GM18508 (cell line): ENCODE results near the gene RCN2.
"Not testable (repeated sequence)": the region's sequence is repeated elsewhere in the genome, so short reads cannot be mapped to it uniquely, and the experiment has no call there.

Source experiments
- ATAC-seq: cut with Tn5 transposase; IDR thresholded peaks from one replicate; pipeline ENCODE4 v1.9.1; 2021; ENCODE audit warnings: moderate number of reproducible peaks; ENCODE audit not compliant: insufficient read depth, unreplicated experiment

The RCN2 gene

DNA sequence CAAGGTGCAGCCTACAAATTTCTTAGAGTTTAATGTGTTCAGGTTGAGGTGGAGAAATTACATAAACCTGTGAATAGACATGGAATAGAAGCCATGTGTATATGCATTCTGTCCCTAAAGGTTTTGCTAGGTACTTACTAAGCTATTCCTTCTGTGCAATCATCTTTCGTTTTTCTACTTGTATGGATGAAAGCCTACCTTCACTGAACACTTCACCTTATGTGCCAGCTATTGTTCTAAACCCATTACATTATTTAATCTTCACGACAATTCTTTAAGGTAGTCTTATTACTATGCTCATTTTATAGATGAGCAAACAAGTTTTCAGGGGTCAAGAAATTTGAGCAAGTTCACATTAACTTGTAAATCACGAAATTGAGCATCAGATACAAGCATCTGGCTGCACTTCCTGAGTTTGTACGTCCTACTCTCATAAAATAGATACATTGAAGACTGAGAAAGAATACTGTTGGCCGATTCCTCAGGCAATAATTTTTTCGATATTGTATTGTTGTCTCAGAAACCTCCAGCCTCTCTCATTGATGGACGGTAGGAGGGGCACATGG lies 635 bp upstream of the RCN2 start:
- ATAC-seq = no peak

DNA sequence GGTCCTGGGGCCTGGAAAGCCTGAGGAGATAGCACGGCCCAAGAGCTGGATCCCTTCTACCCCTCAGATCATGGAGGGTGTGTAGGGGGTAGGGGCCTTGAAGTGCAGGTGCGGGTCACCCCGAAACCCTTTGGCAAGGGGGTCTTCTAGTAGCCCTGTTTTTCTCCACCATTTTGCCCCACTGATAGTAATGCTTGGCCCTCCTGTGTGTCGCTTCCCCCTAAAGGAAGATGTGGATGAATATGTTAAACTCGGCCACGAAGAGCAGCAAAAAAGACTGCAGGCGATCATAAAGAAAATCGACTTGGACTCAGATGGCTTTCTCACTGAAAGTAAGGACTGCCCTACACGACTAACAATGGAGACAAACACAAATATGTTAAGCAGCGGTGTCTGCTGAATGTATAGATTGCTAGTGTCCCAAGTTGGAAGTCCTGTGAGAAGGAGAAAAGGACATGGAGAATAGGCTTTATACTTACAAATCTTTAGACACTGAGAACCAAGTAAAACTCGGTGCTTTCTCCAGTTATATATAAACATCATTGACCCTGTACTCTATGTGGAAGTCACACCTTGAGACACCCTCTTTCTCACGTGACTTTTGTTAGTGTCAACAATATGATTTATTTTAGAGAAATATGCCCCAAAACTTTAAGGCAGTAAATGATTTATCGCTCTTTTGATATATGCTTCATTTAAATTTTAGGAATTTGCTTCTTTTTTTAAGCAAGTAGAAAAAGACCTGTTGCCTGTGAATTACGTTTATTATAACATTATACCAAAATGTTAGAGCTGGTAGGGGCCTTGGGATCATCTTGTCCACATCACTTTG lies 802 bp downstream of the RCN2 start:
- ATAC-seq = no peak

DNA sequence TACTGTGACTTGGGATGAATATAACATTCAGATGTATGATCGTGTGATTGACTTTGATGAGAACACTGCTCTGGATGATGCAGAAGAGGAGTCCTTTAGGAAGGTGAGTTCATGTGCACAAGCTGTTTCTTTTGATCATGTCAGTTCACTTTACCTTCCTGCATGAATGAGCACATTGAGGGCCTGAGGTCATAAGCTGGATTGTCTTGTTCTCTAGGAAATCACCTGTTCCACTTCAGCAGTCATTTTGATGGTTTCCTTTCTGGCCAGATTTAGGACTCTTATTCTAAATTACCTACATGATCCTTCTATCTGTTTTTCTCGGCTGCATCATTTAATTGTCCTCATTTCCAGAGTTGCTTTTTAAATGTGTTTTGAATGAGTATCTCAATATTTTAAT lies 4.1 kb downstream of the RCN2 start:
- ATAC-seq = no peak

DNA sequence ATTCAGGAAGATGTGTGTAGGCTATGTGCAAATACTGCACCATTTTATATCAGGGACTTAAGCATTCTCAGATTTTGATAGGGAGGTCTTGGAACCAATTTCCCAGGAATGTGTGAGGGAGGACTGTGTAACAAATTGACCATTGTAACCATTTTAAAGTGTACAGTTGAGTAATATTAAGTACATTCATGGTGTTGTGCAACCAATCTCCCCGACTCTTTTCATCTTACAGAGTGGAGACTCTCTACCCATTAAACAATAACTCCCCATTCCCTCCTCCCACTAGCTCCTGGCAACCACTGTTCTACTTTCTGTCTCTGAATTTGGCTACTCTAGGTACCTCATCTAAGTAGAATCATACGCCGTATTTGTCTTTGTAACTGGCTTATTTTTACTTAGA lies 5.1 kb downstream of the RCN2 start:
- no peak for ATAC-seq

DNA sequence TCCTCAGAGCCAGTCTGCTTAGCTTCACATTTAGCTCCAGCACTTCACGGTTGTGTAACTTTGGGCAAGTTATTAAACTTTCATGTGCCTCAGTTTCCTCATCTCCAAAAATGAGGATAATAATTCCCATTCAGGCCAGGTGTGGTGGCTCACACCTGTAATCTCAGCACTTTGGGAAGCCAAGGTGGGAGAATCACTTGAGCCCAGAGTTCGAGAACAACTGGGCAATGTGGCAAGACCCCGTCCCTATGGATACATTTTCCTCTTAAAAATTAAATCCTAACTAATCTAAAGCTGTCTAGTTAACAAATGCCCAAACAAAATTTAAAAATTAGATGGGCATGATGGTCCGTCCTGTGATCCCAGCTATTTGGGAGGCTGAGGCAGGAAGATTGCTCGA lies 7.2 kb downstream of the RCN2 start:
- ATAC-seq = no peak

DNA sequence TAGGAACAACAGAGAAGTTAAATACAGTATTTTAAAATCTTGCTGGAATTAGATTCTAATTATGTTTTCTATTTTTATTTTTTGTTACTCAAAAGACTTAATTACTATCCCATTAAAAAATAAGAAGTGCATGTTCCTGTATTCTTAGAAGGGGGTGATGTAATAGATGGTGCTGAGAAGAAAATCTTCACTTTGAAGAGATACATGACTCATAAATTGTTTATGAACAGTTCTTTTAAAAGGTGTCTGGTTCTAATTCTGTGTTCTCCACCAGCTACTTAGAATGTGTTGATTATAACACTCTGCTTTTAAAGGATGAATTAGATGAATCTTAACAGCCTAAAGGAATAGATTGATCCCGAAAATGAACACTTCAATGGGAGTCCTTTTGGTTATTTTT lies 8.2 kb downstream of the RCN2 start:
- no peak for ATAC-seq

DNA sequence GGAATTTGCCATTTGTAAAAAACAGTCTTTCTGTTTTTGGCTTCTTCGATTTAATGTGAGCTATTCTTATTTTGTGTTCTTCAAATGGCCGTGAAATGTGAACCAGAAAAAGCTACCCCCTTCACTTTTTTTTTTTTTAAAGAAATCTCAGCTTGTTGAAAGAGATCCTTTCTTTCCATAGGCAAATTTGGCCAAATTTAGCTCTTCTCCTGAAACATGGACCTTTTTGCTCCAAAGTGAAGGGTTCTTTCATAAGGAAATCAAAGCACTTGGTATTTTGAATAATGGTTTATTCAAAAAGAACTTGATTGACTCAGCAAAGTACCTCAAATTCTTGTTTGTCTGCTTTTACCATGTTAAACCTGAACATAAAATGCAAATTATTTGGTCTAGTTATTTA lies 10.1 kb downstream of the RCN2 start:
- no peak for ATAC-seq

DNA sequence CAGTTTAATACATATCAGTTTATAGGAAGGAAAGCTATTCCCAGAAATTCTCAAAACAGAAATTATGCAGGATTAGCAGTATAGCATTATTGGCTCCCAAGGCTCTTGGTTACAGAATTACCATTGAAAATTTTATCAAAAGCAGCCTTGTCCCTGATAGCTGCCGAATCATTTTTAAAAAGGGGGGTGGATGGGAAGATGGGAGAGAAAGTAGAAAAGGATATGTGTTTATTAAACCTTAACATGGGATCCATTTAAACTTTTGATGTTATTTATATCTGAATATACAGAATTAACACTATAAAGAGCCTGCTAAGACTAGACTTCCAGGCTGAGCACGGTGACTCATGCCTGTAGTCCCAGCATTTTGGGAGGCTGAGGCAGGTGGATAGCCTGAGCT lies 10.8 kb downstream of the RCN2 start:
- ATAC-seq = no peak

DNA sequence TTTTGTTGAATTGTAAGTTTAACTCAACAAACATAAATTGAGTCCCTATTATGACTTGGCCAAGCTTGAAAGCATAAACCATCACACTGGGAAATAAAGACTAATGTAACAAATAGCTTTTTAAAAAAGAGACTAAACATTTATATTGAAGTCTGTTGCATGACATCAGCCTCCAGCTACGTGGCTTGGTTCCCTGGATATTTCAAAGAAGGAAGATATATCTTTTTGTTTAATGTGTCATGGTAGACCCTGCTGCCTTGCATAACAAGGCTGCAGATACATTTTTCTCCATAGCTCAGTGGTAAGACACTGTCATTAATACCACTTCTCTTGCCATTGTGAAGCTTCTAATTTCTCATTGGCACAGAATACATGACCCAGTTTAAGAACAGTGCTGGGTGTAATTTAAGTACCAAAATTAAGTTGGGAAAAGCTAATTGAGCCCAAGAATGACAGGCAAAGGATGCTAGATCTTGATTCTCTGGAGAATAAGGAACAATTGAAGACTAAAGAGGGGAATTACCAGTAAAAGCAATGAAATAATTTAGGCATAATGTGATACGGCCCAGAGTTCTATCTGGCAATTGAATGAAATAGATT lies 14.0 kb downstream of the RCN2 start:
- ATAC-seq = no peak

DNA sequence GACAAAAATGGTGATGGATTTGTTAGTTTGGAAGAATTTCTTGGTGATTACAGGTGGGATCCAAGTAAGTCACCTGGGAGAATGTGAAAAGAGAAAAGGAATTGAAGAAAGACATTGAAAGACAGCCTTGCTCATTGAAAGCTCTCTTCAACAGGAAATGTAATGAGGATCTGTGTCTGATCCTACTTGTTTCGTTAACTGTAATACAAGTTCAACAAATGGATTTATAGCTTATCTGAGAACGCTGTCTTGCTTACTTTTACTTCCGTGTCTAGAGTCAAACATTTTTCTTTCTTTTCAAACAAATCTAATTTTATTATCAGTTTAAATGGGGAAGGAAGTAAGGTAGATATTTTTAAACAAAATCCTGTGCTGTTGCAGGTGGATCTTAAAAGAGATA lies 15.9 kb downstream of the RCN2 start:
- no peak for ATAC-seq

DNA sequence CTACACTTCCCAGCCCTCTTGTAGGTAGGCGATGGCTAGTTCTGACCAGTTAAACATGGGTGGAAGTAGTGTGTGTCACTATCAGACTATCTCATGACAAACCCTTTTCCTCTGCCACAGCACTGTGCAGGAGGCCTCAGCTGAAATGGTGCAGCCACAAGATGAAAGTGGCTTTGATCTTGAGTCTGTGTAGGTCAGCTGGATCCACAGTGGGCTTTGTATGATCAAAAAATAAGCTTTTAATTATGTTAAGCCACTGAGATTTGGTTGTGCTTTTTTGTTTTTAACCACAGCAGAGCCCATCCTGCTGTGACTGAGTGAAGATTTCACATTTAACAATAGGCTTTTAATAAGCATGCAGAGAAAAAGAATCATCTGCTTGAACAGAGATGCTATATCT lies 19.7 kb downstream of the RCN2 start:
- ATAC-seq = no peak

DNA sequence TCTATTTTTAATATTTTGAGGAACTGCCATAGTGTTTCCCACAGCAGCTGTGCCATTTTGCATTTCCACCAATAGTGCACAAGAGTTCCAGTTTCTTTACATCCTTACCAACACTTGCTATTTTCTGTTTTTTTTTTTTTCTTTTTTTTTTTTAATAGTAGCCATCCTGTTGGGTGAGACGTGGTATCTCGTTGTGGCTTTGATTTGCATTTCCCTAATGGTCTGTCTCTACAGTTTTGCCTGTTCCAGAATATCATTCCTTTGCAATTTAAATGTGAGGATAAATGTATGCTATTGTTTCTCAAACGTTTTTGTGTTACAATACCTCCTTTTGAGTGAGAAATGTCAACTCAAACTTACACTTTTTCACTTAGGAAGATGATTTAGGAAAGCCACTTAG lies 22.4 kb downstream of the RCN2 start:
- ATAC-seq = no peak

DNA sequence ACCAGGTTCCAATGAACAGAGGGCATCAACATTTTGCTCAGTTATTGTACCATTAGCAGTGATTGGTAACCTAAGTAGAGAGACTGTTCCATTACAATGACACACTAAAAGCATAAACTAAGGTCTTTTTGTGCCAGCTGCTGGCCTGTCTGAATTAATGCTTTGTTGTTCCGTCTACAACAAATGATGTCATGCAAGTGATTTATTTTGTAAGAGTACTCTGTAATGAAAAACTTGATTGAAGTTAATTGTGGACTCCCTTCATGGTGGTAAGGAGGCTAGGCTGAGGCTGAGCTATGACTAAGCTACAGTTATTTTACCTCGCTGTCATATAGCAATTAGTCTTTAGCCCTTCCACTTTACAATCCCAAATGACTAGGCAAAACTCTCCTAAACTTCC lies 23.2 kb downstream of the RCN2 start:
- ATAC-seq = no peak

DNA sequence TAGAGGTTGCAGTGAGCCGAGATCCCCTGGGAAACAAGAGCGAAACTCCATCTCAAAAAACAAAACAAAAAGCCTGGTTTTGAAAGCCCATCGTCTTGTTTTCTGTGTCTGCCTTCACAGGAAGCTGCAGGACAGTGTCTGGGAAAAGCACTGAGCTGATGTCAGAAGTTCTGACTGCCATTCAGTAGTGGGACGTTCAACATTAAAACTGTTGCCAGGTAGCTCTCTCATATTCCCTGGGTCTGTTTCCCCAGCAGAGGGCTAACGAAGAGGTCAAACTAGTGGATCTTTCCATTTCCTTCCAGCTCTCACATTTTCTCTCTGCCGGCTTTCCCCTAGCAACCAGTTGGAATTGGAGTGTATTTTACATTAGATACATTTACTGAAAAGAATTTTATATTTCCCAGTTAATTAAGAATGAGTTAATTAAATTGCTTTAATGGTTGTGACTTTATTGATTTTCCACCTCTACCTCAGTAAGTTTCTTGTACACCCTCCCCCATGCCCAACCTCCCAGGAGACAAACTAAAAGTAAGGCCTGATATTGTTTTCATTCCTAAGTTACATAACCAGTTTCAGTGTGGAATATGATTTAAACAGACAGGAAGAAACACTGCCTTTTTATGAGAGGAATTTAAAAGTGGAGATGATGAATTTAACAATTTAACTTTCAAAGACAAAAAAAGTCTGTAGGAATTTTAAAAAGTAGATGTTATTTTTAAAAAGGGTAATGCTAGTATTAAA lies 29.9 kb downstream of the RCN2 start:
- ATAC-seq = no peak

DNA sequence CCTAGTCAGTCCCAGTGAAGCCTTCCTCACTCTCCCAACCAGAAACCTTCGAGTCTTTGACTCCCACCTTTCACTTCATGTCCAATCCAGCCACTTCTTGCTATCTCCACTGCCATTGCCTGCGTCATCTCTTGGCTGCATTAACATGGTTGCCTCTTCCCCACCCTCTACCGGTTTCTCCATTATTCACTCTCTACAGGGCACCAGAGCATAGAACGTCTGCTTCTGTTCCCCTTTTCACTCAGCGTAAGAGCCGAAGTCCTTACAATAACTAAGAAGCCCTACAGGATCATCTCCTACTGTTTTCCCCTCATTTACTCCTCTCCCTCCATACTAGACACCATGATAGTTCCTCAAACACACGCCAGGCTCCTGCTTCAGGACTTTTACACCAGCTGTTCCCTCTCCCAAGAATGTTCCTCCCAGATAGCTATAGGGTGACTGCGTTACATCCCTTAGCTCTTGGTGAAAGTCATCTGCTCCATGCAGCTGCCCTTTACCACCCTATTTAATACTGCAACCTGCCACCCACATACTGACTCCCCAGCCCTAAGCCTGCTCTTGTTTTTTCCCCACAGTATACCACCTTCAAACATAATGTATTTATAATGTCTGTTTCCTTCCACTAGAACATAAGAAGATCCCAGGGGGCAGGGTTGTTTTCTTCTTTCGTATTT lies 30.9 kb downstream of the RCN2 start:
- ATAC-seq = no peak

DNA sequence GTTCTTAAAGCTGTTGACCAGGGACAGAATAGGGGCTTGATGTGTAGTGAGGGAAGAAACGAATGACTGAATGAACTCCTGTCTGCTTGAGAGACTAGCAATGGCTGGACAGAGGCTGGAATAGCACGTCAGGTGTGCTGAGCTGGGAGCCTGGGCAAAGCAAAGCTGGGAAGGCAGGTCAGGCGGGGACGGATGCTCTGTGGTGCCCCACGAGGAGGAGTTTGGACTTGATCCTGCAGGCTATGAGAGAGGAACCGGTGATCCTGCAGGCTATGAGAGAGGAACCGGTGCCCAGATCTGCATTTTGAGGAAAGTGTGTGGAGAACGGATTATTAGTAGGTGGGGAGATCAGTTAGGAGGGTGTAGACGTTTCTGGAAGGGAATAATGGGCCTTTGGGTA lies 32.0 kb downstream of the RCN2 start:
- no peak for ATAC-seq

DNA sequence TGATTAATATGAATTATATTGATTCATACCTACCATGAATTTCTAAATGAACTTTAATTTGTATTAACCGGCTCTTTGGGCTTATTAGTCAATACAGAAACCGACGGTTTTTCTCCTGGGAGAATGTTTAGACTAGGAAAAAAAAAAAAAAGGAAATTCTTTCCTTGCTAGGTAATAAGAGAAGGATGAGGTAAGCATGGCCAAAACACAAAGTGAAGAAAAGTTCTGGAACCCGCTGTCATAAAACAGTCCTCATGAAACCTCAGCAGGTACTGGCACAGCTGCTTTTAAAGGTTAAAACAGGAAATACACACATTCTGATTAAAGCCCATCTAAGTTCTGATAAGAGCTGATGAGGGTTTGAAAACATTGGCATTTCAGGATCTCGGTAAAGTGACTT lies 32.6 kb downstream of the RCN2 start:
- ATAC-seq = no peak

DNA sequence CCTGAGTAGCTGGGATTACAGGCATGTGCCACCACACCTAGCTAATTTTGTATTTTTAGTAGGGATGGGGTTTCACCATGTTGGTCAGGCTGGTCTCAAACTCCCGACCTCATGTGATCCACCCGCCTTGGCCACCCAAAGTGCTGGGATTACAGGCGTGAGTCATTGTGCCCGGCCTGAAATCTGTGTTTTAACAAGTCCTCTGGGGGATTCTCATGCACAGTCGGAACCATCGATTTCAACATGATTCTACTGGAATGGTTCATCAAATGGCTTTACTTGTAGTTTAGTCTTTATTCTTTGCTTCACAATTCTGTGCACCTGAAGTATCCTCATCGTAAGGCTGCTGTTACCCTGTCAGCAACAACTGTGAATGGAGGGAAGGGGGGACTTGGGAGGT lies 34.5 kb downstream of the RCN2 start:
- ATAC-seq = not testable (repeated sequence)

DNA sequence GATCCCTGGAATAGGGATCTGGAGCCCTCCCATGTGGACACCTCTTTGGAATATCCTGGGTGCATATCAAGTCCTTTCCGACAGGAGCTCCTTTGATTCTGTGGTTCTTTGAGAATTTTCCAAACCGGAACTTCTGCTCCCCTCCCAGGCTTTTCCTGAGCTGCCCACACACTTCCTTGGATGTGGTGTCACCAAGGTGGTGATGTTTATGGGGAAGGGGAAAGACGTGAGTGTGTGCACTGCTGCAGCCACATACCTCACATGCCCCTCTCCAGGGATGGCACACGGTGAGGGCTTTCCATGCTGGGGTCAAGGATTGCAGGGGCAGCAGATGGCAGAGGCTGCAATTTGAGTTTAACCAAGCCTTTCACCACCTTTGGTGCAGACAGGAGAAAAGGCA lies 35.5 kb downstream of the RCN2 start:
- no peak for ATAC-seq

DNA sequence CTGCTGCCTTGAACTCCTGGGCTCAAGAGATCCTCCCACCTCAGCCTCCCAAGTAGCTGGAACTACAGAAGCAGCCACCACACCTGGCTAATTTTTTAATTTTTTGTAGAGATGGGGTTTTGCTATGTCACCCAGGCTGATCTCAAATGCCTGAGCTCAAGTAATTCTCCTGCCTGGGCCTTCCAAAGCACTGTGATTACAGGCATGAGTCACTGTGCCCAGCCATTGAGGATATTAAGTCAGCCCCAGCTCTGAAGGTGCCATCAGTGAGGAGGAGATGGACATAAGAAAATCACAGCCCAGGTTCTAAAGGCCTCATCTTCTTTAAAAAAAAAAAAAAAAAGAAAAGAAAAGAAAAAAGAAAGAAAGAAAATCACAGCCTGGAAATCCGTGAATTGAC lies 36.8 kb downstream of the RCN2 start:
- ATAC-seq = no peak
